Fibroblast of gingiva (primary cell): ENCODE measurements around the gene USP35.

ENCODE experiments used
- DNase-seq: peaks from one replicate; pipeline ENCODE4 v3.0.0-alpha.2; 2011; ENCODE audit warnings: low read depth

Gene USP35

GRCh38 chr11:78237293-78238046 is 48.8 kb downstream of the USP35 start:
- DNase-seq, result no peak

- DNase-seq, result no peak
Observed at GRCh38 chr11:78239781-78240180, 51.1 kb downstream of the USP35 start.

- no peak for DNase-seq
Observed at GRCh38 chr11:78241475-78241874, 52.8 kb downstream of the USP35 start.

- no peak for DNase-seq
Observed at GRCh38 chr11:78244080-78244479, 55.4 kb downstream of the USP35 start.

GRCh38 chr11:78244546-78245255 is 56.0 kb downstream of the USP35 start:
- DNase-seq, result no peak

GRCh38 chr11:78248191-78248590 is 59.5 kb downstream of the USP35 start:
- DNase-seq, result no peak

- no peak for DNase-seq
Observed at GRCh38 chr11:78248903-78249302, 60.2 kb downstream of the USP35 start.

GRCh38 chr11:78250099-78250498 is 61.4 kb downstream of the USP35 start:
- DNase-seq, result no peak

- no peak for DNase-seq
Observed at GRCh38 chr11:78251083-78251775, 62.5 kb downstream of the USP35 start.

GRCh38 chr11:78253797-78254196 is 65.1 kb downstream of the USP35 start:
- DNase-seq, result no peak

GRCh38 chr11:78254268-78254667 is 65.5 kb downstream of the USP35 start:
- no peak for DNase-seq

- DNase-seq, result no peak
Observed at GRCh38 chr11:78255919-78256318, 67.2 kb downstream of the USP35 start.

- peak; percentile 81 for DNase-seq
Observed at GRCh38 chr11:78256962-78257361, 68.2 kb downstream of the USP35 start.

- no peak for DNase-seq
Observed at GRCh38 chr11:78257654-78258053, 68.9 kb downstream of the USP35 start.

GRCh38 chr11:78259777-78260487 is 71.2 kb downstream of the USP35 start:
- no peak for DNase-seq

GRCh38 chr11:78261367-78261766 is 72.6 kb downstream of the USP35 start:
- DNase-seq, result no peak

GRCh38 chr11:78261828-78262227 is 73.1 kb downstream of the USP35 start:
- DNase-seq, result no peak

- no peak for DNase-seq
Observed at GRCh38 chr11:78262238-78262637, 73.5 kb downstream of the USP35 start.

- DNase-seq, result no peak
Observed at GRCh38 chr11:78262691-78263090, 74.0 kb downstream of the USP35 start.
